ENCODE measurements around the gene ZNF281.

The ZNF281 gene

GRCh38 chr1:200435200-200435780 lies 25.5 kb upstream of the ZNF281 start:
- H3K27ac ChIP-seq, result no peak overlapping the region
- peaks cover 0 to 5% (median 0%) of the 10 kb centered on the region in 10 experiments; a peak in 3 of 20 replicates for H3K4me1 ChIP-seq
- no peaks in the 10 kb centered on the region for H4K20me1 ChIP-seq
- no peaks in the 10 kb centered on the region for H3K9me3 ChIP-seq (replicated peaks in 1 of 11)
- TF ChIP-seq Cebpa-rat (IDR thresholded peaks at IDR 0.05), result no peak
- H3K36me3 ChIP-seq, result no peaks in the 10 kb centered on the region
- no peaks in the 10 kb centered on the region for H3K27me3 ChIP-seq
- no peak overlapping the region for H3K4me3 ChIP-seq
- H3K4me2 ChIP-seq, result no peak overlapping the region
- no peak overlapping the region for H3K9ac ChIP-seq

GRCh38 chr1:200433586-200433985 lies 23.8 kb upstream of the ZNF281 start:
- Histone ChIP-seq H3K36me3 (no peaks in the 10 kb centered on the region), H3K27me3 (no peaks in the 10 kb centered on the region), H4K20me1 (no peaks in the 10 kb centered on the region), H3K4me3 (no peak overlapping the region), H3K4me2 (no peak overlapping the region), H3K27ac (no peak overlapping the region), H3K9me3 (replicated peaks in 1 of 11) (no peaks in the 10 kb centered on the region), H3K9ac (no peak overlapping the region), H3K4me1 (peaks cover 0 to 5% (median 0%) of the 10 kb centered on the region in 10 experiments; a peak in 3 of 20 replicates)
- no peak for TF ChIP-seq Cebpa-rat (IDR thresholded peaks at IDR 0.05)

DNA sequence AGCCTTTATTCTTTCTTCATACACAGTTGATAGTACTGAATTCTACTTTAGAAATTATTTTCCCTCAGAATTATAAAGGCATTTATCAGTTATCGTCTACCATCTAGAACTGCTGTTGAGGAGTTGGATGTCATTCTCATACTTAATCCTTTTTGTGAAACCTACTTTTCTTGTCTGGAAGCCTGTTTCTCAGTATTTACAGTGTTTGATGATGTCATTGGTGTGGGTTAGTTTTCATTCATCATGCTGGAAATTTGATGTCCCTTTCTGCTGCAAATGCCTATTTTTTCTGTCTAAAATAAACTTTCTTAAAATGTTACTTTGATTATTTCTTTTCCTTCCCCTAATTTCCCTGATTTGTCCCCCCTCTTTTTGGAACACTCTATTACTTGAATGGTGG lies 22.8 kb upstream of the ZNF281 start:
- no peaks in the 10 kb centered on the region for H3K36me3 ChIP-seq
- no peaks in the 10 kb centered on the region for H3K27me3 ChIP-seq
- no peak overlapping the region for H3K4me2 ChIP-seq
- H3K27ac ChIP-seq, result no peak overlapping the region
- H3K9ac ChIP-seq, result no peak overlapping the region
- no peaks in the 10 kb centered on the region for H4K20me1 ChIP-seq
- peaks cover 0 to 2% (median 0%) of the 10 kb centered on the region in 10 experiments; a peak in 3 of 20 replicates for H3K4me1 ChIP-seq
- H3K4me3 ChIP-seq, result no peak overlapping the region
- no peak for TF ChIP-seq Cebpa-rat (IDR thresholded peaks at IDR 0.05)
- no peaks in the 10 kb centered on the region for H3K9me3 ChIP-seq (replicated peaks in 1 of 11)

- Histone ChIP-seq H3K27me3 (no peaks in the 10 kb centered on the region), H3K36me3 (no peaks in the 10 kb centered on the region), H3K4me1 (no peaks in the 10 kb centered on the region), H3K9ac (no peak overlapping the region), H3K9me3 (replicated peaks in 1 of 11) (no peaks in the 10 kb centered on the region), H3K4me3 (no peak overlapping the region), H3K27ac (no peak overlapping the region), H4K20me1 (no peaks in the 10 kb centered on the region), H3K4me2 (no peak overlapping the region)
- no peak for TF ChIP-seq Cebpa-rat (IDR thresholded peaks at IDR 0.05)
Observed at GRCh38 chr1:200429221-200429751, 19.4 kb upstream of the ZNF281 start.

GRCh38 chr1:200428482-200429205 lies 18.8 kb upstream of the ZNF281 start:
- no peak overlapping the region for H3K9ac ChIP-seq
- no peak overlapping the region for H3K4me2 ChIP-seq
- no peaks in the 10 kb centered on the region for H3K27me3 ChIP-seq
- TF ChIP-seq Cebpa-rat (IDR thresholded peaks at IDR 0.05), result no peak
- H3K4me1 ChIP-seq, result no peaks in the 10 kb centered on the region
- H3K4me3 ChIP-seq, result no peak overlapping the region
- H4K20me1 ChIP-seq, result no peaks in the 10 kb centered on the region
- no peak overlapping the region for H3K27ac ChIP-seq
- no peaks in the 10 kb centered on the region for H3K9me3 ChIP-seq (replicated peaks in 1 of 11)
- no peaks in the 10 kb centered on the region for H3K36me3 ChIP-seq

GRCh38 chr1:200427744-200428143 lies 17.9 kb upstream of the ZNF281 start:
- no peaks in the 10 kb centered on the region for H3K9me3 ChIP-seq (replicated peaks in 1 of 11)
- no peak overlapping the region for H3K27ac ChIP-seq

GRCh38 chr1:200426196-200426595 lies 16.4 kb upstream of the ZNF281 start:
- Histone ChIP-seq H3K4me2 (no peak overlapping the region), H3K27me3 (no peaks in the 10 kb centered on the region), H3K9me3 (replicated peaks in 1 of 11) (no peaks in the 10 kb centered on the region), H3K4me3 (no peak overlapping the region), H3K9ac (no peak overlapping the region), H3K36me3 (no peaks in the 10 kb centered on the region), H3K4me1 (no peaks in the 10 kb centered on the region), H3K27ac (no peak overlapping the region), H4K20me1 (no peaks in the 10 kb centered on the region)
- TF ChIP-seq Cebpa-rat (IDR thresholded peaks at IDR 0.05), result no peak

More at GRCh38 chr1:200427744-200428143, 17.9 kb upstream of the ZNF281 start:
- no peak overlapping the region for H3K4me3 ChIP-seq
- no peak overlapping the region for H3K4me2 ChIP-seq
- H3K27me3 ChIP-seq, result no peaks in the 10 kb centered on the region
- no peaks in the 10 kb centered on the region for H3K4me1 ChIP-seq
- H4K20me1 ChIP-seq, result no peaks in the 10 kb centered on the region
- no peak overlapping the region for H3K9ac ChIP-seq
- TF ChIP-seq Cebpa-rat (IDR thresholded peaks at IDR 0.05), result no peak
- no peaks in the 10 kb centered on the region for H3K36me3 ChIP-seq

DNA sequence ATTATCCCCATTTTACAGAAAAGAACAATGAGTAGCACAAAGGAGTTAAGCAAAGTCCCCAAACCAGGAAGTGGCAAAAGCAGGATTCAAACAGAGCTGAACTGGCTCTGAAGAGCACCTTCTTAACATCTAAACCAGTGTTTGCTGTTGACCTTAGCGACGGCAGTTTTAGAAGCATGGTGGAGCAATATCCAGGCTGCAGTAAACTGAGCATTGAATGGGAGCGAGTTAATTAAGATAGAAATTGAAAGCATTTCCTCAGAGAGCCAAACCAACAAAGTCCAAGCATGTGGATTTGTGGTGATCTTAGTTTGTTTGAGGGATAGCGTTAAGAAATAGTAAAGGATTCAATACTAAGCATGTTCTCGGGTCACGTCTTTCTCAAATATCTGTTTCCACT lies 13.4 kb upstream of the ZNF281 start:
- Histone ChIP-seq H3K27me3 (no peaks in the 10 kb centered on the region), H3K4me3 (no peak overlapping the region)
- no peak for TF ChIP-seq Cebpa-rat (IDR thresholded peaks at IDR 0.05)

GRCh38 chr1:200422211-200422610 lies 12.4 kb upstream of the ZNF281 start:
- H3K4me1 ChIP-seq, result no peaks in the 10 kb centered on the region
- H3K4me3 ChIP-seq, result no peak overlapping the region
- no peaks in the 10 kb centered on the region for H3K9me3 ChIP-seq (replicated peaks in 1 of 11)
- H3K36me3 ChIP-seq, result no peaks in the 10 kb centered on the region
- no peak overlapping the region for H3K27ac ChIP-seq
- no peaks in the 10 kb centered on the region for H3K27me3 ChIP-seq
- TF ChIP-seq Cebpa-rat (IDR thresholded peaks at IDR 0.05), result no peak
- no peaks in the 10 kb centered on the region for H4K20me1 ChIP-seq
- H3K9ac ChIP-seq, result no peak overlapping the region
- no peak overlapping the region for H3K4me2 ChIP-seq

More for the DNA sequence above, 13.4 kb upstream of the ZNF281 start:
- Histone ChIP-seq H3K4me2 (no peak overlapping the region), H3K27ac (no peak overlapping the region), H3K4me1 (no peaks in the 10 kb centered on the region), H4K20me1 (no peaks in the 10 kb centered on the region), H3K36me3 (no peaks in the 10 kb centered on the region), H3K9ac (no peak overlapping the region), H3K9me3 (replicated peaks in 1 of 11) (no peaks in the 10 kb centered on the region)
